GM21360 (cell line): ENCODE data around the gene MAP4K4.

Source experiments
- ATAC-seq: cut with Tn5 transposase; IDR thresholded peaks from one replicate; pipeline ENCODE4 v1.9.1; 2021; ENCODE audit warnings: mild to moderate bottlenecking, moderate library complexity; ENCODE audit not compliant: unreplicated experiment

Gene MAP4K4

GRCh38 chr2:101720732-101721131, 23.2 kb downstream of the MAP4K4 start:
- ATAC-seq = no peak

DNA sequence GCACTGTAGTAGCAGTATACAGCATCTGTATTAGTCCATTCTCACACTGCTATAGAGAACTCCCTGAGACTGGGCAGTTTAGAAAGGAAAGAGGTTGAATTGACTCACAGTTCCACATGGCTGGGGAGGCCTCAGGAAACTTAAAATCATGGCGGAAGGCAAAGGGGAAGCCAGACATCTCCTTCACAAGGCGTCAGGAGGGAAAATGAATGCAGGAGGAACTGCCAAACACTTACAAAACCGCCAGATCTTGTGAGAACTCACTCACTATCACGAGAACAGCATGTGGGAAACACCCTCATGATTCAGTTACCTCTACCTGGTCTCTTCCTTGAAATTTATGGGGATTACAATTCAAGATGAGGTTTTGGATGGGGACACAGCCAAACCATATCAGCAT, 25.4 kb downstream of the MAP4K4 start:
- ATAC-seq = no peak

DNA sequence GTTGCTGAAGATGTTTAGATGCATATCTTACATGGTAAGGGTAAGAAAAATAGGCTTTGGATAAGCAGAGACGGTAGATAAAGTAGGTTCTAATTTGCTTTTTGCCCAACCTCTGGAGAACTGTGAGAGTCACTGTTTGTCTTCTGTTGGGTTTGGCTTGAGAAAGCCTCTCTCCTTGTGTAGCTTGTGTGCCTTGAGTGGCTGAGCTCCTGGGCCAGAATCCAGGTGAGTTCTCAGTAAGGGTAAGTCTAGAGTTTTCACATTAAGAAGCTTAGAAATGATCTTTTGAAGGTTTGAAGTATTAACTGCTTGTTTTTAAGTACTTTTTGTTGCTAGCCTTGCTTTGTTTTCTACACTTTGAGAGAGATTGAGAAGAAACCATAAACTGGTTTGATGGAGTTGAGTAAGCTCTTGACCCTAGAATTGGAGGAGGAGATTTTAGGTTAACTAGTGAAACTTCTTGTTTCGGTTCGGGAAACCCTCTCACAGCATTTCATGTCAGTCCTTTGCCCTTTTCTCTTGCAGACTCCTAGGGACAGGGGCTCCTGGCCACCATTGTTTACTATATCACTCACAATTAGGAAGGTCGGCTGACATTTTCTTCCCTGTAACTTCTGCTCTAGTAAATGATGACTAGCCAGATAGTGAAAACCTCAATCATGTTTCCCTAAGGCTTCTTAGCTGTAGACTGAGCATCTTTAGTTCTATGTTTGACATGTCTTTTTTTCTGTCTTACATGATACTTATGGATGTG, 26.0 kb downstream of the MAP4K4 start:
- ATAC-seq = no peak

- ATAC-seq = no peak
Observed at GRCh38 chr2:101724125-101724474, 26.6 kb downstream of the MAP4K4 start.

DNA sequence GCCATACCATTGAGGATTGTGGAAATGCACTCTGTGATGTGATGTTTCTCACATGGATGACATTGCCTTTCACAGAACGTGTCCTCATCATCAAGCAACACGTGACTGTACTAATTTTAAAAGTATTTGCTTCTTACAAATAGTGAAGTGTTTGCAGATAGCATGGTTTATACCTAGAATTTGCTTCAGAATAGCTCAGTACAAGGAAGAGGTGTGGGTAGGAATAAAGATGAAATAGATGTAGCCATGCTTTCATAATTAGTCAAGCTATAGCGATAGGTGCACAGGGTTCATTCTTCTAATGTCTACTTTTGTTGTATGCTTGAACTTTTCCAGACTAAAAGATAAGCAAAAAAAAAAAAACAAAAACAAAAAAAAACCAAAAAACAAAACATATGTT, 27.5 kb downstream of the MAP4K4 start:
- no peak for ATAC-seq

GRCh38 chr2:101725515-101726192, 28.1 kb downstream of the MAP4K4 start:
- ATAC-seq = no peak

GRCh38 chr2:101728865-101729264, 31.4 kb downstream of the MAP4K4 start:
- ATAC-seq = no peak

DNA sequence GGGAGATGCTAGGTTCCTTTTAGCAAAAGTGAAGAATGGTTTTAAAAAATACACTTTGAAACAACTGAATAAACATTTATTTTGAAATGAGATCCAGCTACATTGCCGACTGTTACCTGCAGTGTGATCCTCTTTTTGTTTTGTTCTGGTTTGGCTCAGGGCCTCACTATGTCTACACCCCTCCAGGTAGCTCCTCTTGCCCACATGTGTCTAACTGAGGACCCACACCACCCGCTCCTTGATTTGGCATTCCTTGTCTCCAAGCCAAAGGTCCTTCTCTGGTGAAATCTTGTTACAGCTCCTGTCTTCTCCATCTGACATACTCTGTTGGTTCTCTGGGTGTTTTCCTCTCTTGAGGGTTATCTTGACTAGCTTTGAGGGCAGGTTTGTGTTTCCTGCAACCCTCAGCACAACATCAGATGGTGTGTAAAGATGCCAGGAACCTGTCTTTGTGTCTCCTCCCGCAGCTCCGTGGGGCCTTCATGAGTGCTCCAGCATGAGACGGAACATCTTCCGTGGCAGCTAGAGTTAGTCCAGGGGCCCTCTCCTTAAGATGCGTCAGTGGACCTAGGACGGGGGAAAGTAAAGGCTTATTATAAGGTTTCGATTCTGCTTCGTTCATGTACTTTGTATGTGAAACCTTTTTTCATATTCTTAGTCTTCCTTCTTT, 32.1 kb downstream of the MAP4K4 start:
- no peak for ATAC-seq

- ATAC-seq = no peak
Observed at GRCh38 chr2:101731221-101732054, 33.9 kb downstream of the MAP4K4 start.

DNA sequence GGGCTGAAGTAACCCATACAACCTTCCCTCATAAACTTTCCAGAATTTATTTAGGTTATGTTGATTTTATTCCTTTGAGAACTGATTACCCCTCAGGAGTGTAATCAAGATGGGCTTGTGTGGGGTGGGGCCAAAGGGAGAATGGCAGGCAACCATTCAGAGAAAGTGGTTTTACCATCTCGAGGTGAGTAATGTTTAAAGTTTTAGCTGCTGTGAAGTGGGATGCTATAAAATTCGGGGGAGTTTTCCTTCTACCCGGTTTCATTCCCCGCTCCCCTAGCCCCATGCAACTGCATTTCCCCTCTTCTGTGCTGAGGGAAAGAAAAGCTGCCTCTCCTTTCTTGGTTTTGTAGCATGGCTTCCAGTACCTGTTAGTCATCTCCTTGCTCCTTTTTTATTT, 34.7 kb downstream of the MAP4K4 start:
- no peak for ATAC-seq

DNA sequence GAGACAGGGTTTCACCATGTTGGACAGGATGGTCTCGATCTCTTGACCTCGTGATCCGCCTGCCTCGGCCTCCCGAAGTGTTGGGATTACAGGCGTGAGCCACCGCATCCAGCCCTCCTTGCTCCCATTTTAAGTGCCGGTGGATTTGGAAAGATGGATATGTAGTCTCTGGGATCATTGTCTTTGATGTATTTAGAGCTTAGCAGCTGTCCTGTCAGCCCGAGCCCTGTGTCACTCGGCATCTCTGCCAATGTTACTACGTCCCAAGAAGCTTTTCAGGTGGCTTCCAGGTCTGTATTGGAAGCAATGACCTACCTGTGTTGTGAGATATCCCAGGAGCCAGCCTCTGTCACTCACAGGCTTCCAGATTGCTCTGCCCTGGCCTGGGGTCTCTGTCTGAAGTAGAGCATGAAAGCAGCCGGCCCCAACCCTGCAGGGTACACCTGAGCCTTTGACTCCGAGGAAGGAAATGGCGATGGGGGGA, 35.3 kb downstream of the MAP4K4 start:
- no peak for ATAC-seq

- no peak for ATAC-seq
Observed at GRCh38 chr2:101733257-101733993, 35.9 kb downstream of the MAP4K4 start.

- ATAC-seq = no peak
Observed at GRCh38 chr2:101734505-101735165, 37.1 kb downstream of the MAP4K4 start.

GRCh38 chr2:101735166-101735533, 37.6 kb downstream of the MAP4K4 start:
- ATAC-seq = no peak

- ATAC-seq = no peak
Observed at GRCh38 chr2:101736233-101736632, 38.7 kb downstream of the MAP4K4 start.

- ATAC-seq = no peak
Observed at GRCh38 chr2:101736861-101737291, 39.4 kb downstream of the MAP4K4 start.

- ATAC-seq = no peak
Observed at GRCh38 chr2:101737478-101738255, 40.2 kb downstream of the MAP4K4 start.

DNA sequence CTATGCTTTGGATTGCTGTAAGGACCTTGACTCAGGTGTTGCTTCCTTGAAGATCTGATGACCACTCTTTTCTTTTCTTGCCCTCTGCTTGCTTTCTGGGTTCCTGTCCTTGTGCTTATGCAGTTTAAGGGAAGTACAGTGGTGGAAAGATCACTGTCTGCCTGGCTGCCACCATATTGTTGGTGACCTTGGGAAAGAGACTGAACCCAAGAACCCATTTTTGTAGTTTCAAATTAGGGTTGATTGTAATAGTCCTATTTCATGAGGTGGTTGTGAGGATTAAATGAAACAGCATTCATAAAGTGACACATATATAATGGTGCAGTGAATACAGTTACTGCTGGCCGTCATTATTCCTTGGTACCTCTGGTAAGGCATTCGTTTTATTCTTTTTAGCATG, 41.1 kb downstream of the MAP4K4 start:
- no peak for ATAC-seq

GRCh38 chr2:101740555-101740964, 43.1 kb downstream of the MAP4K4 start:
- no peak for ATAC-seq
